HEK293 (cell line): ENCODE results near the gene COL4A3.

ENCODE experiments used
- CTCF ChIA-PET: fragments of 350-600 bp; formaldehyde crosslinking; extraction: SDS; loops from one replicate; lab custom pipeline; 2021; ENCODE audit warnings: antibody characterized with exemption; lab: Yijun Ruan, JAX
- POLR2A ChIA-PET: fragments of 300-600 bp; formaldehyde crosslinking; extraction: SDS; loops from one replicate; lab custom pipeline; 2020; ENCODE audit warnings: antibody characterized with exemption, inconsistent platforms; lab: Yijun Ruan, JAX
- H3K27ac ChIP-seq: fragments of 200-500 bp; sonication (Bioruptor generic); 2 replicates; pipeline ENCODE4 v1.5.1; 2014; ENCODE audit warnings: low read depth, low read length, control low read depth, inconsistent platforms; ENCODE audit errors: extremely low read depth
- H3K36me3 ChIP-seq, 2 experiments: fragments of 200-500 bp in 1 of 2; sonication (Bioruptor generic) in 1 of 2; 1 replicate in 1 of 2; 2 replicates in 1 of 2; pipeline ENCODE4 v1.5.1; 2014 to 2017; ENCODE audit warnings: inconsistent platforms in 2 of 2, low read length in 2 of 2; ENCODE audit not compliant: control insufficient read depth in 2 of 2, insufficient read depth in 1 of 2
- H3K4me1 ChIP-seq: fragments of 200-500 bp; sonication (Bioruptor generic); 2 replicates; pipeline ENCODE4 v1.5.1; 2014; ENCODE audit warnings: mild to moderate bottlenecking, low read length, inconsistent platforms; ENCODE audit not compliant: control insufficient read depth, insufficient read depth
- H3K4me3 ChIP-seq: 2 replicates; pipeline ENCODE4 v1.5.1; 2011; ENCODE audit warnings: low read depth, mild to moderate bottlenecking, control low read depth, low read length, moderate library complexity
- H3K9me3 ChIP-seq: fragments of 200-500 bp; sonication (Bioruptor generic); 2 replicates; pipeline ENCODE4 v1.5.1; 2014; ENCODE audit warnings: low read depth, low read length, inconsistent platforms; ENCODE audit not compliant: control insufficient read depth, insufficient read depth
- KLF7 ChIP-seq: fragments of 450-650 bp; formaldehyde crosslinking; IDR thresholded peaks from 2 replicates; pipeline ENCODE4 v1.5.1; 2016; ENCODE audit warnings: missing biosample characterization, missing genetic modification characterization, borderline replicate concordance
- MYNN ChIP-seq: fragments of 450-650 bp; formaldehyde crosslinking; IDR thresholded peaks from 2 replicates; pipeline ENCODE4 v1.5.1; 2016; ENCODE audit warnings: missing biosample characterization, missing genetic modification characterization, borderline replicate concordance
- MZF1 ChIP-seq: fragments of 450-650 bp; formaldehyde crosslinking; IDR thresholded peaks from 2 replicates; pipeline ENCODE4 v1.5.1; 2017; ENCODE audit warnings: missing biosample characterization, missing genetic modification characterization, borderline replicate concordance
- YY1 ChIP-seq: fragments of 450-650 bp; formaldehyde crosslinking; IDR thresholded peaks from 2 replicates; pipeline ENCODE4 v1.5.1; 2018; ENCODE audit warnings: missing biosample characterization, missing genetic modification characterization
- ZBTB48 ChIP-seq: fragments of 450-650 bp; formaldehyde crosslinking; IDR thresholded peaks from 2 replicates; pipeline ENCODE4 v1.5.1; 2016; ENCODE audit warnings: missing biosample characterization, missing genetic modification characterization
- ZNF146 ChIP-seq: fragments of 450-650 bp; formaldehyde crosslinking; IDR thresholded peaks from 2 replicates; pipeline ENCODE4 v1.5.1; 2016; ENCODE audit warnings: missing biosample characterization, missing genetic modification characterization
- ZNF16 ChIP-seq: fragments of 450-650 bp; formaldehyde crosslinking; IDR thresholded peaks from 2 replicates; pipeline ENCODE4 v1.5.1; 2016; ENCODE audit warnings: low read depth, missing biosample characterization, missing genetic modification characterization
- ZNF19 ChIP-seq: fragments of 450-650 bp; formaldehyde crosslinking; IDR thresholded peaks from 2 replicates; pipeline ENCODE4; 2016; ENCODE audit warnings: missing biosample characterization, missing genetic modification characterization, low read depth
- ZNF2 ChIP-seq: fragments of 450-650 bp; formaldehyde crosslinking; IDR thresholded peaks from 2 replicates; pipeline ENCODE4 v1.5.1; 2016; ENCODE audit warnings: missing biosample characterization, missing genetic modification characterization
- ZNF221 ChIP-seq: fragments of 450-650 bp; formaldehyde crosslinking; IDR thresholded peaks from 2 replicates; pipeline ENCODE4 v1.5.1; 2017; ENCODE audit warnings: missing biosample characterization, missing genetic modification characterization, borderline replicate concordance
- ZNF248 ChIP-seq: fragments of 450-650 bp; formaldehyde crosslinking; IDR thresholded peaks from 2 replicates; pipeline ENCODE4 v1.5.1; 2017; ENCODE audit warnings: missing biosample characterization, missing genetic modification characterization
- ZNF37A ChIP-seq: fragments of 450-650 bp; IDR thresholded peaks from 2 replicates; pipeline ENCODE4 v1.5.1; 2018; ENCODE audit warnings: missing biosample characterization, missing genetic modification characterization
- ZNF394 ChIP-seq: fragments of 450-650 bp; formaldehyde crosslinking; IDR thresholded peaks from 2 replicates; pipeline ENCODE4 v1.5.1; 2016; ENCODE audit warnings: missing biosample characterization, missing genetic modification characterization, mild to moderate bottlenecking, moderate library complexity, borderline replicate concordance
- ZNF423 ChIP-seq: fragments of 450-650 bp; formaldehyde crosslinking; IDR thresholded peaks from 2 replicates; pipeline ENCODE4 v1.5.1; 2016; ENCODE audit warnings: missing biosample characterization, missing genetic modification characterization
- ZNF473 ChIP-seq: fragments of 450-650 bp; formaldehyde crosslinking; IDR thresholded peaks from 2 replicates; pipeline ENCODE4 v1.5.1; 2017; ENCODE audit warnings: missing biosample characterization, missing genetic modification characterization
- ZSCAN16 ChIP-seq: fragments of 450-650 bp; formaldehyde crosslinking; IDR thresholded peaks from 2 replicates; pipeline ENCODE4 v1.5.1; 2016; ENCODE audit warnings: missing biosample characterization, missing genetic modification characterization
- ZXDB ChIP-seq: fragments of 450-650 bp; formaldehyde crosslinking; IDR thresholded peaks from 2 replicates; pipeline ENCODE4 v1.5.1; 2016; ENCODE audit warnings: missing biosample characterization, missing genetic modification characterization
- TF ChIP-seq, protein P1 (sequence below): fragments of 450-650 bp; formaldehyde crosslinking; IDR thresholded peaks from 2 replicates; pipeline ENCODE4 v1.5.1; 2016; ENCODE audit warnings: missing biosample characterization, missing genetic modification characterization
- TF ChIP-seq, protein P2 (sequence below): fragments of 450-650 bp; formaldehyde crosslinking; IDR thresholded peaks from 2 replicates; pipeline ENCODE4 v1.5.1; 2016; ENCODE audit warnings: missing biosample characterization, missing genetic modification characterization
- TF ChIP-seq, protein P3 (sequence below): fragments of 450-650 bp; formaldehyde crosslinking; IDR thresholded peaks from 2 replicates; pipeline ENCODE4 v1.5.1; 2016; ENCODE audit warnings: missing biosample characterization, missing genetic modification characterization
- TF ChIP-seq, protein P4 (sequence below): fragments of 450-650 bp; formaldehyde crosslinking; IDR thresholded peaks from 2 replicates; pipeline ENCODE4; 2016; ENCODE audit warnings: missing biosample characterization, missing genetic modification characterization
- TF ChIP-seq, protein P5 (sequence below): fragments of 450-650 bp; formaldehyde crosslinking; IDR thresholded peaks from 2 replicates; pipeline ENCODE4 v1.5.1; 2016; ENCODE audit warnings: missing biosample characterization, missing genetic modification characterization, low read depth
- TF ChIP-seq, protein P6 (sequence below): fragments of 450-650 bp; formaldehyde crosslinking; IDR thresholded peaks from 2 replicates; pipeline ENCODE4 v1.5.1; 2017; ENCODE audit warnings: missing biosample characterization, missing genetic modification characterization
- TF ChIP-seq, protein P7 (sequence below): fragments of 450-650 bp; formaldehyde crosslinking; IDR thresholded peaks from 2 replicates; pipeline ENCODE4 v1.5.1; 2016; ENCODE audit warnings: missing biosample characterization, missing genetic modification characterization

COL4A3 gene

DNA sequence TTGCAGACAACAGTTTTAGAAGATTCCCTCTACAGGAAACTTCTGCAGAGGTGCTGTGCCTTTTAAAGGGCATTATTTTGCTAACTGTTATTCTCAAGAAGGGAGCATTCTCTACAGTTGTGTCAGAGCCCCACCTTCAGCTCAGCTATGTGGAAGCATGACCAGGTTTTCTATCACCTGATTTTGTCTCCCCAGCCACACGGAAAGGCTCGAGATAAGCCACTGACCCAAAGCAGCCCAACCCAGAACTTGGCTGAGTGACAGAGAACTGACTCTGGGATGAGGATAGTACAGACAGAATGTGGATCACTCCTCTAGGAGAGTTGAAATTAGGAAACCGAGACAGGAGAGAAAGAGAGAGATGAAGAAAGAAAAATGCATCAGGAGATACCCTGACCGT lies 11.1 kb upstream of the COL4A3 start (continued):
- TF ChIP-seq ZNF221 (no peak), ZNF146 (no peak), MZF1 (no peak)
- TF ChIP-seq, protein P1, sequence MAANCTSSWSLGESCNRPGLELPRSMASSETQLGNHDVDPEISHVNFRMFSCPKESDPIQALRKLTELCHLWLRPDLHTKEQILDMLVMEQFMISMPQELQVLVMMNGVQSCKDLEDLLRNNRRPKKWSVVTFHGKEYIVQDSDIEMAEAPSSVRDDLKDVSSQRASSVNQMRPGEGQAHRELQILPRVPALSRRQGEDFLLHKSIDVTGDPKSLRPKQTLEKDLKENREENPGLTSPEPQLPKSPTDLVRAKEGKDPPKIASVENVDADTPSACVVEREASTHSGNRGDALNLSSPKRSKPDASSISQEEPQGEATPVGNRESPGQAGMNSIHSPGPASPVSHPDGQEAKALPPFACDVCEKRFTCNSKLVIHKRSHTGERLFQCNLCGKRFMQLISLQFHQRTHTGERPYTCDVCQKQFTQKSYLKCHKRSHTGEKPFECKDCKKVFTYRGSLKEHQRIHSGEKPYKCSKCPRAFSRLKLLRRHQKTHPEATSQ, result no peak
- TF ChIP-seq, protein P2, sequence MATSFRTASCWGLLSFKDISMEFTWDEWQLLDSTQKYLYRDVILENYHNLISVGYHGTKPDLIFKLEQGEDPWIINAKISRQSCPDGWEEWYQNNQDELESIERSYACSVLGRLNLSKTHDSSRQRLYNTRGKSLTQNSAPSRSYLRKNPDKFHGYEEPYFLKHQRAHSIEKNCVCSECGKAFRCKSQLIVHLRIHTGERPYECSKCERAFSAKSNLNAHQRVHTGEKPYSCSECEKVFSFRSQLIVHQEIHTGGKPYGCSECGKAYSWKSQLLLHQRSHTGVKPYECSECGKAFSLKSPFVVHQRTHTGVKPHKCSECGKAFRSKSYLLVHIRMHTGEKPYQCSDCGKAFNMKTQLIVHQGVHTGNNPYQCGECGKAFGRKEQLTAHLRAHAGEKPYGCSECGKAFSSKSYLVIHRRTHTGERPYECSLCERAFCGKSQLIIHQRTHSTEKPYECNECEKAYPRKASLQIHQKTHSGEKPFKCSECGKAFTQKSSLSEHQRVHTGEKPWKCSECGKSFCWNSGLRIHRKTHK, result no peak

DNA sequence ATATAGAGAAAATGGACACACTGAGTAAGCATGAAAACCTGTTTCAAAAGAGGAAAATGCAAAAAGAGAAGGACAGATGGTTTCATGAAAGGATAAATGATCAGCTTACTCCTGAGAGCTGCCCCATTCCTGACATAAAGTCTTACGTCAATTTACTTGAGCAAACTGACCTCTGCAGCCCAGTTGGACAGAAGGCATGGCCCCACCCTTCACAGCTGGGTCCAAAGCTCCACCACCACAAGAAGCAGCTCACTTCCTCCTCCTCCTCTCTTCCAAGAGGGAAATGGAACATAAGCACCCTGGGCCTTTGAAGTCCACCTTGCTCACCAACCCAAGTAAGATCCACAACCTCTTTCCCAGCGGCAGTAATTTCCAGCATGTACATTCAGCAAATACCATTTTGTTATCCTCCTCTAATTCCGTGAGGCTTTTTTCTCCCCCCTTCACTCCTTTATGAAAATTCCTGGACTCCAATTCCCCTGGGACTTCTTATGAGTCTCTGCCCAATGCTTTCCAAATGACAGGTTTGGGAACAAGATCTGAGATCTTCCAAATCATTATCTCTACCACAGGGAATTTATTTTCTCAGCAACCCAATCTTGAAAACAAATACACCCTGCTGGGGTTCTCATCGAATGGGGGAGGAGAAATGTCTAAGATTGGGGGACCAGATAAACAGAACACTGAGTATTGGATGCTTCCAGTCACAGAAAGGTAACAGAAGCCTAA lies 10.5 kb upstream of the COL4A3 start:
- H3K4me3 ChIP-seq, result no peak overlapping the region

More for the DNA sequence above, 10.5 kb upstream of the COL4A3 start:
- Histone ChIP-seq H3K4me1 (peaks cover 2% of the 10 kb centered on the region; the same call in 1 of the 2 replicates), H3K36me3 (no peaks in the 10 kb centered on the region), H3K27ac (no peak overlapping the region), H3K9me3 (no peaks in the 10 kb centered on the region)
- POLR2A ChIA-PET, result no interaction called here
- TF ChIP-seq ZNF394 (tag by site-specific recombination) (no peak), ZNF16 (tag by site-specific recombination) (no peak), YY1 (tag by site-specific recombination) (no peak), ZSCAN16 (tag by site-specific recombination) (no peak), ZNF473 (tag by site-specific recombination) (no peak), ZBTB48 (tag by site-specific recombination) (no peak), MYNN (tag by site-specific recombination) (no peak), ZNF423 (tag by site-specific recombination) (no peak), KLF7 (tag by site-specific recombination) (no peak), ZNF248 (tag by site-specific recombination) (no peak), ZXDB (tag by site-specific recombination) (no peak), ZNF37A (tag by site-specific recombination) (no peak), ZNF19 (no peak), ZNF2 (tag by site-specific recombination) (no peak)
- TF ChIP-seq, protein P3, sequence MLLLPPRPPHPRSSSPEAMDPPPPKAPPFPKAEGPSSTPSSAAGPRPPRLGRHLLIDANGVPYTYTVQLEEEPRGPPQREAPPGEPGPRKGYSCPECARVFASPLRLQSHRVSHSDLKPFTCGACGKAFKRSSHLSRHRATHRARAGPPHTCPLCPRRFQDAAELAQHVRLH (tag by site-specific recombination), result no peak
- TF ChIP-seq, protein P4, sequence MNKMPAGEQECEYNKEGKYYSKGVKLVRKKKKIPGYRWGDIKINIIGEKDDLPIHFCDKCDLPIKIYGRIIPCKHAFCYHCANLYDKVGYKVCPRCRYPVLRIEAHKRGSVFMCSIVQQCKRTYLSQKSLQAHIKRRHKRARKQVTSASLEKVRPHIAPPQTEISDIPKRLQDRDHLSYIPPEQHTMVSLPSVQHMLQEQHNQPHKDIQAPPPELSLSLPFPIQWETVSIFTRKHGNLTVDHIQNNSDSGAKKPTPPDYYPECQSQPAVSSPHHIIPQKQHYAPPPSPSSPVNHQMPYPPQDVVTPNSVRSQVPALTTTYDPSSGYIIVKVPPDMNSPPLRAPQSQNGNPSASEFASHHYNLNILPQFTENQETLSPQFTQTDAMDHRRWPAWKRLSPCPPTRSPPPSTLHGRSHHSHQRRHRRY (tag by site-specific recombination), result no peak
- TF ChIP-seq, protein P5, sequence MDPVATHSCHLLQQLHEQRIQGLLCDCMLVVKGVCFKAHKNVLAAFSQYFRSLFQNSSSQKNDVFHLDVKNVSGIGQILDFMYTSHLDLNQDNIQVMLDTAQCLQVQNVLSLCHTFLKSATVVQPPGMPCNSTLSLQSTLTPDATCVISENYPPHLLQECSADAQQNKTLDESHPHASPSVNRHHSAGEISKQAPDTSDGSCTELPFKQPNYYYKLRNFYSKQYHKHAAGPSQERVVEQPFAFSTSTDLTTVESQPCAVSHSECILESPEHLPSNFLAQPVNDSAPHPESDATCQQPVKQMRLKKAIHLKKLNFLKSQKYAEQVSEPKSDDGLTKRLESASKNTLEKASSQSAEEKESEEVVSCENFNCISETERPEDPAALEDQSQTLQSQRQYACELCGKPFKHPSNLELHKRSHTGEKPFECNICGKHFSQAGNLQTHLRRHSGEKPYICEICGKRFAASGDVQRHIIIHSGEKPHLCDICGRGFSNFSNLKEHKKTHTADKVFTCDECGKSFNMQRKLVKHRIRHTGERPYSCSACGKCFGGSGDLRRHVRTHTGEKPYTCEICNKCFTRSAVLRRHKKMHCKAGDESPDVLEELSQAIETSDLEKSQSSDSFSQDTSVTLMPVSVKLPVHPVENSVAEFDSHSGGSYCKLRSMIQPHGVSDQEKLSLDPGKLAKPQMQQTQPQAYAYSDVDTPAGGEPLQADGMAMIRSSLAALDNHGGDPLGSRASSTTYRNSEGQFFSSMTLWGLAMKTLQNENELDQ (tag by site-specific recombination), result no peak
- TF ChIP-seq, protein P6, sequence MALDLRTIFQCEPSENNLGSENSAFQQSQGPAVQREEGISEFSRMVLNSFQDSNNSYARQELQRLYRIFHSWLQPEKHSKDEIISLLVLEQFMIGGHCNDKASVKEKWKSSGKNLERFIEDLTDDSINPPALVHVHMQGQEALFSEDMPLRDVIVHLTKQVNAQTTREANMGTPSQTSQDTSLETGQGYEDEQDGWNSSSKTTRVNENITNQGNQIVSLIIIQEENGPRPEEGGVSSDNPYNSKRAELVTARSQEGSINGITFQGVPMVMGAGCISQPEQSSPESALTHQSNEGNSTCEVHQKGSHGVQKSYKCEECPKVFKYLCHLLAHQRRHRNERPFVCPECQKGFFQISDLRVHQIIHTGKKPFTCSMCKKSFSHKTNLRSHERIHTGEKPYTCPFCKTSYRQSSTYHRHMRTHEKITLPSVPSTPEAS (tag by site-specific recombination), result no peak
- TF ChIP-seq, protein P7, sequence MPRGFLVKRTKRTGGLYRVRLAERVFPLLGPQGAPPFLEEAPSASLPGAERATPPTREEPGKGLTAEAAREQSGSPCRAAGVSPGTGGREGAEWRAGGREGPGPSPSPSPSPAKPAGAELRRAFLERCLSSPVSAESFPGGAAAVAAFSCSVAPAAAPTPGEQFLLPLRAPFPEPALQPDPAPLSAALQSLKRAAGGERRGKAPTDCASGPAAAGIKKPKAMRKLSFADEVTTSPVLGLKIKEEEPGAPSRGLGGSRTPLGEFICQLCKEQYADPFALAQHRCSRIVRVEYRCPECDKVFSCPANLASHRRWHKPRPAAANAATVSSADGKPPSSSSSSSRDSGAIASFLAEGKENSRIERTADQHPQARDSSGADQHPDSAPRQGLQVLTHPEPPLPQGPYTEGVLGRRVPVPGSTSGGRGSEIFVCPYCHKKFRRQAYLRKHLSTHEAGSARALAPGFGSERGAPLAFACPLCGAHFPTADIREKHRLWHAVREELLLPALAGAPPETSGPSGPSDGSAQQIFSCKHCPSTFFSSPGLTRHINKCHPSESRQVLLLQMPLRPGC (tag by site-specific recombination), result no peak
- CTCF ChIA-PET, result interaction anchor here (0.6 kb wide), 1 partner anchor 736 kb away, joined by 4 read pairs; no protein-coding TSS in a partner anchor
